ENCODE results near the gene USB1.

The USB1 gene

GRCh38 chr16:58034774-58035173 lies 33.6 kb downstream of the USB1 start:
- DNase-seq (ENCODE audit: low spot score) = no peak

GRCh38 chr16:58035356-58036170 lies 34.4 kb downstream of the USB1 start:
- DNase-seq (ENCODE audit: low spot score) = no peak

GRCh38 chr16:58036943-58037342 lies 35.7 kb downstream of the USB1 start:
- DNase-seq (ENCODE audit: low spot score) = no peak

GRCh38 chr16:58037365-58038057 lies 36.3 kb downstream of the USB1 start:
- no peak for DNase-seq (ENCODE audit: low spot score)

- DNase-seq (ENCODE audit: low spot score) = no peak
These were observed 37.0 kb downstream of the USB1 start for GRCh38 chr16:58038219-58038641.

GRCh38 chr16:58039829-58040495 lies 38.8 kb downstream of the USB1 start:
- DNase-seq (ENCODE audit: low spot score) = no peak

- DNase-seq (ENCODE audit: low spot score) = no peak
These were observed 39.3 kb downstream of the USB1 start for GRCh38 chr16:58040496-58040846.

GRCh38 chr16:58040945-58041627 lies 39.9 kb downstream of the USB1 start:
- no peak for DNase-seq (ENCODE audit: low spot score)

- DNase-seq (ENCODE audit: low spot score) = no peak
These were observed 40.4 kb downstream of the USB1 start for GRCh38 chr16:58041628-58041955.

- no peak for DNase-seq (ENCODE audit: low spot score)
These were observed 41.0 kb downstream of the USB1 start for GRCh38 chr16:58042001-58042885.

- no peak for DNase-seq (ENCODE audit: low spot score)
These were observed 41.8 kb downstream of the USB1 start for GRCh38 chr16:58042886-58043515.

- DNase-seq (ENCODE audit: low spot score) = no peak
These were observed 42.5 kb downstream of the USB1 start for GRCh38 chr16:58043571-58044155.

- DNase-seq (ENCODE audit: low spot score) = no peak
These were observed 43.2 kb downstream of the USB1 start for GRCh38 chr16:58044266-58045019.

- no peak for DNase-seq (ENCODE audit: low spot score)
These were observed 43.9 kb downstream of the USB1 start for GRCh38 chr16:58045096-58045495.

GRCh38 chr16:58046054-58046881 lies 45.1 kb downstream of the USB1 start:
- DNase-seq (ENCODE audit: low spot score) = no peak

GRCh38 chr16:58046936-58047335 lies 45.7 kb downstream of the USB1 start:
- DNase-seq (ENCODE audit: low spot score) = no peak

GRCh38 chr16:58047557-58048348 lies 46.5 kb downstream of the USB1 start:
- no peak for DNase-seq (ENCODE audit: low spot score)
